Fibroblast of lung (primary cell): ENCODE data around the gene CLTCL1. TPM values are rescaled to one million over a fixed set of nuclear protein-coding genes. Genes with fewer than 3 reads are reported as not detected.
"Not testable (repeated sequence)": the region's sequence is repeated elsewhere in the genome, so short reads cannot be mapped to it uniquely, and the experiment has no call there.

Experiments
- DNase-seq, 2 donors: peaks; one replicate each; pipeline versions ENCODE4 v3.0.0 to v3.0.0-alpha.2; 2010; ENCODE audit warnings: low read depth in 2 of 2
- H2AFZ ChIP-seq: 2 replicates; pipeline ENCODE4 v1.5.1; 2012; ENCODE audit warnings: low read length, control low read depth, inconsistent platforms
- H3K27ac ChIP-seq: 2 replicates; pipeline ENCODE4 v1.5.1; 2011; ENCODE audit warnings: low read length, control low read depth; ENCODE audit not compliant: insufficient read depth
- H3K27me3 ChIP-seq: 2 replicates; pipeline ENCODE4 v1.5.1; 2011; ENCODE audit warnings: mild to moderate bottlenecking, low read length; ENCODE audit not compliant: control insufficient read depth, insufficient read depth
- H3K36me3 ChIP-seq: 2 replicates; pipeline ENCODE4 v1.5.1; 2011; ENCODE audit warnings: low read length; ENCODE audit not compliant: control insufficient read depth, insufficient read depth
- H3K4me1 ChIP-seq: 2 replicates; pipeline ENCODE4 v1.5.1; 2011; ENCODE audit warnings: low read length; ENCODE audit not compliant: control insufficient read depth, insufficient read depth; ENCODE audit errors: extremely low read depth
- H3K4me2 ChIP-seq: 2 replicates; pipeline ENCODE4 v1.5.1; 2011; ENCODE audit warnings: low read length, control low read depth; ENCODE audit not compliant: insufficient read depth; ENCODE audit errors: extremely low read depth
- H3K4me3 ChIP-seq, 4 experiments: fragments of 200-600 bp in 1 of 4; sonication (generic) in 1 of 4; replicated peaks in 1 of 4; 2 replicates each; pipeline ENCODE4 v1.5.1; 2011 to 2016; ENCODE audit warnings: low read length in 4 of 4, low read depth in 3 of 4, mild to moderate bottlenecking in 3 of 4, control low read depth in 2 of 4, inconsistent platforms in 1 of 4, mixed read lengths in 1 of 4; ENCODE audit not compliant: insufficient read depth in 1 of 4; ENCODE audit errors: control extremely low read depth in 1 of 4
- H3K79me2 ChIP-seq: 2 replicates; pipeline ENCODE4 v1.5.1; 2012; ENCODE audit warnings: mild to moderate bottlenecking, low read length, inconsistent platforms; ENCODE audit not compliant: control insufficient read depth, insufficient read depth
- H3K9ac ChIP-seq: 2 replicates; pipeline ENCODE4 v1.5.1; 2011; ENCODE audit warnings: mild to moderate bottlenecking, low read length, control low read depth; ENCODE audit not compliant: insufficient read depth
- H3K9me3 ChIP-seq: 2 replicates; pipeline ENCODE4 v1.5.1; 2012; ENCODE audit warnings: low read depth, low read length; ENCODE audit not compliant: control insufficient read depth, insufficient read depth
- H4K20me1 ChIP-seq: 2 replicates; pipeline ENCODE4 v1.5.1; 2011; ENCODE audit warnings: low read length; ENCODE audit not compliant: control insufficient read depth, insufficient read depth; ENCODE audit errors: extremely low read depth
- CTCF ChIP-seq, 2 donors: IDR thresholded peaks in 1 of 2; conservative IDR thresholded peaks in 1 of 2; 1 replicate in 1 of 2; 2 replicates in 1 of 2; pipeline ENCODE4 v1.5.1; 2011 to 2012; ENCODE audit warnings: low read length in 2 of 2, control low read depth in 1 of 2, inconsistent platforms in 1 of 2, low read depth in 1 of 2, mild to moderate bottlenecking in 1 of 2
- EZH2 ChIP-seq: IDR thresholded peaks from 2 replicates; pipeline ENCODE4 v1.5.1; 2012; ENCODE audit warnings: low read length, control low read depth, mild to moderate bottlenecking; ENCODE audit errors: missing control alignments
- polyA plus RNA-seq, 2 donors: library from polyadenylated mRNA; depleted of rRNA in 1 of 2; stranded (reverse) in 1 of 2; unstranded in 1 of 2; fragments of >200 nt; gene quantifications; 2 replicates each; pipeline ENCODE4 v1.2.1, GENCODE V29; 2011 to 2012; ENCODE audit warnings: missing spikeins in 1 of 2
- total RNA-seq: library from RNA; depleted of rRNA; stranded (reverse); fragments of >200 nt; gene quantifications from 2 replicates; pipeline ENCODE4 v1.2.1, GENCODE V29; 2014

Gene CLTCL1
- total and polyA plus RNA-seq, 2 donors (not counting 1 experiment from before 2014, with no cell fraction given) = 6.5 to 13.4 TPM

- Histone ChIP-seq H3K9me3 (no peaks in the 10 kb centered on the region), H2AFZ (no peak overlapping the region), H4K20me1 (no peaks in the 10 kb centered on the region), H3K79me2 (no peaks in the 10 kb centered on the region), H3K27ac (no peak overlapping the region), H3K4me3 (no peak overlapping the region), H3K4me1 (no peaks in the 10 kb centered on the region), H3K4me2 (no peak overlapping the region), H3K9ac (no peak overlapping the region), H3K27me3 (no peaks in the 10 kb centered on the region), H3K36me3 (no peaks in the 10 kb centered on the region)
- no peak for DNase-seq
- TF ChIP-seq CTCF (conservative IDR thresholded peaks at IDR 0.05 in 1 of 2, IDR thresholded peaks at IDR 0.05 in 1 of 2; ENCODE audit: low read depth in 1 of 2, low read length in 2 of 2) = no peak
- no peak for TF ChIP-seq EZH2
Measured at GRCh38 chr22:19317865-19318264, 26.3 kb upstream of the CLTCL1 start.

- Histone ChIP-seq H3K4me1 (no peaks in the 10 kb centered on the region), H3K27ac (no peak overlapping the region), H4K20me1 (no peaks in the 10 kb centered on the region), H3K9me3 (no peaks in the 10 kb centered on the region), H3K27me3 (no peaks in the 10 kb centered on the region), H3K9ac (no peak overlapping the region), H3K4me2 (no peak overlapping the region), H3K79me2 (no peaks in the 10 kb centered on the region), H3K4me3 (no peak overlapping the region), H2AFZ (no peak overlapping the region), H3K36me3 (no peaks in the 10 kb centered on the region)
- DNase-seq = no peak
- no peak for TF ChIP-seq EZH2
- no peak for TF ChIP-seq CTCF (conservative IDR thresholded peaks at IDR 0.05 in 1 of 2, IDR thresholded peaks at IDR 0.05 in 1 of 2; ENCODE audit: low read depth in 1 of 2, low read length in 2 of 2)
Measured at GRCh38 chr22:19307872-19308271, 16.4 kb upstream of the CLTCL1 start.

GRCh38 chr22:19306535-19306934 is 15.0 kb upstream of the CLTCL1 start:
- H3K4me3 ChIP-seq, H3K27me3 ChIP-seq, H2AFZ ChIP-seq, H3K79me2 ChIP-seq, H4K20me1 ChIP-seq, H3K9ac ChIP-seq, DNase-seq, H3K36me3 ChIP-seq, H3K9me3 ChIP-seq, H3K4me1 ChIP-seq, H3K27ac ChIP-seq, H3K4me2 ChIP-seq: not testable (repeated sequence)

- no peaks in the 10 kb centered on the region for H3K79me2 ChIP-seq
- no peak for DNase-seq
- H3K36me3 ChIP-seq = no peaks in the 10 kb centered on the region
- no peaks in the 10 kb centered on the region for H4K20me1 ChIP-seq
- no peak overlapping the region for H3K4me3 ChIP-seq
- no peaks in the 10 kb centered on the region for H3K27me3 ChIP-seq
- H3K4me1 ChIP-seq = no peaks in the 10 kb centered on the region
- no peaks in the 10 kb centered on the region for H3K9me3 ChIP-seq
- no peak overlapping the region for H3K27ac ChIP-seq
- H3K4me2 ChIP-seq = no peak overlapping the region
- H2AFZ ChIP-seq = no peak overlapping the region
- H3K9ac ChIP-seq = no peak overlapping the region
- TF ChIP-seq EZH2 = no peak
- no peak for TF ChIP-seq CTCF (conservative IDR thresholded peaks at IDR 0.05 in 1 of 2, IDR thresholded peaks at IDR 0.05 in 1 of 2; ENCODE audit: low read depth in 1 of 2, low read length in 2 of 2)
Measured at GRCh38 chr22:19304547-19304946, 13.0 kb upstream of the CLTCL1 start.
